Neural cell (in vitro differentiated cells): ENCODE data around the gene FSCN2.

Experiments
- CTCF ChIP-seq: fragments of 450-650 bp; IDR thresholded peaks from 2 replicates; pipeline ENCODE4 v1.5.1; 2014; ENCODE audit warnings: antibody characterized with exemption, mild to moderate bottlenecking, moderate library complexity; ENCODE audit not compliant: poor library complexity, severe bottlenecking
- RAD21 ChIP-seq: fragments of 450-650 bp; conservative IDR thresholded peaks from 2 replicates; pipeline ENCODE4 v1.6.1; 2014; ENCODE audit warnings: antibody characterized with exemption, mild to moderate bottlenecking, moderate library complexity
- TF ChIP-seq, protein P1 (sequence below): IDR thresholded peaks from 2 replicates; pipeline ENCODE4 v1.6.1; 2012; ENCODE audit warnings: borderline replicate concordance

- TF ChIP-seq, protein P1, sequence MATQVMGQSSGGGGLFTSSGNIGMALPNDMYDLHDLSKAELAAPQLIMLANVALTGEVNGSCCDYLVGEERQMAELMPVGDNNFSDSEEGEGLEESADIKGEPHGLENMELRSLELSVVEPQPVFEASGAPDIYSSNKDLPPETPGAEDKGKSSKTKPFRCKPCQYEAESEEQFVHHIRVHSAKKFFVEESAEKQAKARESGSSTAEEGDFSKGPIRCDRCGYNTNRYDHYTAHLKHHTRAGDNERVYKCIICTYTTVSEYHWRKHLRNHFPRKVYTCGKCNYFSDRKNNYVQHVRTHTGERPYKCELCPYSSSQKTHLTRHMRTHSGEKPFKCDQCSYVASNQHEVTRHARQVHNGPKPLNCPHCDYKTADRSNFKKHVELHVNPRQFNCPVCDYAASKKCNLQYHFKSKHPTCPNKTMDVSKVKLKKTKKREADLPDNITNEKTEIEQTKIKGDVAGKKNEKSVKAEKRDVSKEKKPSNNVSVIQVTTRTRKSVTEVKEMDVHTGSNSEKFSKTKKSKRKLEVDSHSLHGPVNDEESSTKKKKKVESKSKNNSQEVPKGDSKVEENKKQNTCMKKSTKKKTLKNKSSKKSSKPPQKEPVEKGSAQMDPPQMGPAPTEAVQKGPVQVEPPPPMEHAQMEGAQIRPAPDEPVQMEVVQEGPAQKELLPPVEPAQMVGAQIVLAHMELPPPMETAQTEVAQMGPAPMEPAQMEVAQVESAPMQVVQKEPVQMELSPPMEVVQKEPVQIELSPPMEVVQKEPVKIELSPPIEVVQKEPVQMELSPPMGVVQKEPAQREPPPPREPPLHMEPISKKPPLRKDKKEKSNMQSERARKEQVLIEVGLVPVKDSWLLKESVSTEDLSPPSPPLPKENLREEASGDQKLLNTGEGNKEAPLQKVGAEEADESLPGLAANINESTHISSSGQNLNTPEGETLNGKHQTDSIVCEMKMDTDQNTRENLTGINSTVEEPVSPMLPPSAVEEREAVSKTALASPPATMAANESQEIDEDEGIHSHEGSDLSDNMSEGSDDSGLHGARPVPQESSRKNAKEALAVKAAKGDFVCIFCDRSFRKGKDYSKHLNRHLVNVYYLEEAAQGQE, result peak; percentile 72
- no peak for TF ChIP-seq CTCF
- TF ChIP-seq RAD21, result no peak
These were observed 14.3 kb upstream of the FSCN2 start for GRCh38 chr17:81513753-81514488.
